Activated B cell treated with CpG ODN at 0.5 μM for 24 hours (primary cell): ENCODE data around the gene CCDC12. TPM values are rescaled to one million over a fixed set of nuclear protein-coding genes. Genes with fewer than 3 reads are reported as not detected.
"Not testable (repeated sequence)": the region's sequence is repeated elsewhere in the genome, so short reads cannot be mapped to it uniquely, and the experiment has no call there.

Experiments
- ATAC-seq: fragments of 200-7000 bp; cut with Tn5 transposase; one replicate; pipeline ENCODE4 v1.10.0; 2021; ENCODE audit warnings: low read depth, mild to moderate bottlenecking, moderate library complexity
- CTCF ChIA-PET: fragments of 350-600 bp; sonication (Branson Sonifier 250); formaldehyde crosslinking; loops from one replicate; lab custom pipeline; 2021; ENCODE audit warnings: antibody characterized with exemption; lab: Charles Lee
- POLR2A ChIA-PET: fragments of 350-600 bp; sonication (Branson Sonifier 250); formaldehyde crosslinking; loops from one replicate; lab custom pipeline; 2021; ENCODE audit warnings: antibody characterized with exemption; lab: Charles Lee
- DNase-seq: peaks from one replicate; pipeline ENCODE4 v3.0.0; 2022
- H3K27ac Mint-ChIP-seq: one replicate; pipeline ENCODE4 v1.8.0; 2020; ENCODE audit warnings: mixed read lengths
- H3K27me3 Mint-ChIP-seq: one replicate; pipeline ENCODE4 v1.8.0; 2021; ENCODE audit warnings: mixed read lengths
- H3K36me3 Mint-ChIP-seq: one replicate; pipeline ENCODE4 v1.8.0; 2021; ENCODE audit warnings: low read depth, mixed read lengths
- H3K4me1 Mint-ChIP-seq: one replicate; pipeline ENCODE4 v1.8.0; 2021; ENCODE audit warnings: mixed read lengths
- H3K4me3 Mint-ChIP-seq: one replicate; pipeline ENCODE4 v1.8.0; 2020; ENCODE audit warnings: mild to moderate bottlenecking, mixed read lengths
- H3K9me3 Mint-ChIP-seq: one replicate; pipeline ENCODE4 v1.8.0; 2020; ENCODE audit warnings: mixed read lengths
- CTCF ChIP-seq: fragments of 200-600 bp; IDR thresholded peaks from one replicate; pipeline ENCODE4 v1.8.0; 2022; ENCODE audit warnings: antibody characterized with exemption, mild to moderate bottlenecking
- intact Hi-C: fragments of 100-400 bp; cut with micrococcal nuclease; formaldehyde crosslinking; loops from one replicate; pipeline ENCODE4 v1.15.1; 2024
- total RNA-seq: library from RNA; stranded (reverse); gene quantifications from 2 replicates; pipeline ENCODE4 v1.2.3, GENCODE V29; 2022

CCDC12 gene
- total RNA-seq, 1 donor from 2014 or later = 98.4 TPM

GRCh38 chr3:46966811-46967210, 9.7 kb downstream of the CCDC12 start:
- H3K27me3 Mint-ChIP-seq = no peaks in the 10 kb centered on the region
- no peak for TF ChIP-seq CTCF
- intact Hi-C loops = loop anchor here (1.0 kb wide), 1 partner anchor 31 kb away; no protein-coding TSS in a partner anchor
- H3K4me1 Mint-ChIP-seq = peaks cover 82% of the 10 kb centered on the region
- no peaks in the 10 kb centered on the region for H3K9me3 Mint-ChIP-seq
- POLR2A ChIA-PET = interaction anchor here (1.1 to 3.5 kb wide), 5 partner anchors 8 to 36 kb away, joined by 4 to 32 read pairs (median 4); partner anchors contain the start of genes CCDC12 and NBEAL2
- no peak for ATAC-seq
- H3K27ac Mint-ChIP-seq = peak overlapping the region; percentile 74
- peaks cover 59% of the 10 kb centered on the region for H3K36me3 Mint-ChIP-seq
- peak overlapping the region; percentile 62 for H3K4me3 Mint-ChIP-seq
- CTCF ChIA-PET = interaction anchor here (1.6 kb wide), 1 partner anchor 10 kb away, joined by 3 read pairs; the partner anchor contains the start of gene CCDC12
- DNase-seq = no peak

- no peak for TF ChIP-seq CTCF
- ATAC-seq (peak; percentile 89), DNase-seq (no peak)
- Mint-ChIP-seq H3K36me3 (peaks cover 63% of the 10 kb centered on the region), H3K27ac (peak overlapping the region; percentile 76), H3K9me3 (no peaks in the 10 kb centered on the region), H3K27me3 (no peaks in the 10 kb centered on the region), H3K4me1 (peaks cover 82% of the 10 kb centered on the region), H3K4me3 (peak overlapping the region; percentile 64)
- POLR2A ChIA-PET = interaction anchor here (0.8 to 3.5 kb wide), 6 partner anchors 9 to 39 kb away, joined by 3 to 32 read pairs (median 4); partner anchors contain the start of genes CCDC12 and NBEAL2
- CTCF ChIA-PET = interaction anchor here (0.8 kb wide), 1 partner anchor 34 kb away, joined by 3 read pairs; no protein-coding TSS in a partner anchor
- intact Hi-C loops = loop anchor here (1.0 kb wide), 2 partner anchors 9 to 12 kb away; no protein-coding TSS in a partner anchor
Measured at GRCh38 chr3:46965151-46965550, 11.4 kb downstream of the CCDC12 start.

- H3K27ac Mint-ChIP-seq, CTCF ChIA-PET: not testable (repeated sequence)
- POLR2A ChIA-PET = interaction anchor here (1.9 kb wide), 1 partner anchor 8 kb away, joined by 8 read pairs; no protein-coding TSS in a partner anchor
Measured at GRCh38 chr3:46964038-46964590, 12.4 kb downstream of the CCDC12 start.

GRCh38 chr3:46962990-46963389, 13.6 kb downstream of the CCDC12 start:
- DNase-seq = no peak
- CTCF ChIA-PET = no interaction called here
- Mint-ChIP-seq H3K9me3 (no peaks in the 10 kb centered on the region), H3K4me3 (no peak overlapping the region), H3K27ac (no peak overlapping the region), H3K27me3 (no peaks in the 10 kb centered on the region), H3K4me1 (peaks cover 82% of the 10 kb centered on the region), H3K36me3 (peaks cover 59% of the 10 kb centered on the region)
- POLR2A ChIA-PET = interaction anchor here (0.5 kb wide), 1 partner anchor 13 kb away, joined by 5 read pairs; no protein-coding TSS in a partner anchor
- no peak for ATAC-seq
- TF ChIP-seq CTCF = no peak
- intact Hi-C loops = no loop called here

More at GRCh38 chr3:46964038-46964590, 12.4 kb downstream of the CCDC12 start:
- ATAC-seq, intact Hi-C loops, H3K27me3 Mint-ChIP-seq, DNase-seq, H3K9me3 Mint-ChIP-seq, H3K4me3 Mint-ChIP-seq: not testable (repeated sequence)
- peaks cover 82% of the 10 kb centered on the region for H3K4me1 Mint-ChIP-seq
- peaks cover 59% of the 10 kb centered on the region for H3K36me3 Mint-ChIP-seq

GRCh38 chr3:46962427-46962826, 14.1 kb downstream of the CCDC12 start:
- intact Hi-C loops = no loop called here
- H3K27ac Mint-ChIP-seq = no peak overlapping the region
- H3K9me3 Mint-ChIP-seq = no peaks in the 10 kb centered on the region
- ChIA-PET CTCF (no interaction called here), POLR2A (no interaction called here)
- peaks cover 58% of the 10 kb centered on the region for H3K36me3 Mint-ChIP-seq
- no peak for TF ChIP-seq CTCF
- ATAC-seq (no peak), DNase-seq (no peak)
- H3K4me3 Mint-ChIP-seq = no peak overlapping the region
- H3K4me1 Mint-ChIP-seq = peaks cover 80% of the 10 kb centered on the region
- no peaks in the 10 kb centered on the region for H3K27me3 Mint-ChIP-seq
